ENCODE data around the gene SPIRE1.

DNA sequence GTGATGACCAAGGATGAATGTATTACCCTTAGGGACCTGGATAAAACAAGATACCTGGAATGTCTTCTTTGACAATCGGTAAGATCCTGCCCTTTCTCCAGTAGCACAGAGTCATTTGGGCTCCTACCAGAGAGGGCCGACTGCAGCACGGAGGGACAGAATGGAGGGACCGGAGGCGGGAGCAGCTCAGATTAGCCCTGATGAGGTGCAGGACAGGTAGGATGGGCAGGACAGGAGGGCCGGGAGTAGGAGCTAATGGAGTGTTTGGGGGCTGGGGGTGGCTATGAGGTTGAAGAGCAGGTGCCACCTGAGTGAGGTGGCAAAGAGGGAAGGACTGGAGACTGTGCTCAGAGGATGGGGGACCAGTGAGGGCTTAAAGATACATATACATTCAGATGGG lies 260.1 kb downstream of the SPIRE1 start:
- TF ChIP-seq TCF4 (CRISPR knock-in tag; IDR thresholded peaks at IDR 0.05; ENCODE audit: borderline replicate concordance) (no peak), ZFP3 (CRISPR knock-in tag; IDR thresholded peaks at IDR 0.05) (no peak), GLIS3 (CRISPR knock-in tag; IDR thresholded peaks at IDR 0.05) (no peak), RARB (CRISPR knock-in tag; IDR thresholded peaks at IDR 0.05) (no peak), ARNTL (CRISPR knock-in tag; IDR thresholded peaks at IDR 0.05; ENCODE audit: borderline replicate concordance, low read depth) (no peak), ZNF8 (CRISPR knock-in tag; IDR thresholded peaks at IDR 0.05) (no peak), BACH2 (CRISPR knock-in tag; IDR thresholded peaks at IDR 0.05; ENCODE audit: borderline replicate concordance) (no peak), TOX (CRISPR knock-in tag; IDR thresholded peaks at IDR 0.05; ENCODE audit: borderline replicate concordance) (no peak), ZC3H10 (CRISPR knock-in tag; IDR thresholded peaks at IDR 0.05) (no peak), CSDC2 (CRISPR knock-in tag; IDR thresholded peaks at IDR 0.05) (no peak), ISL1 (CRISPR knock-in tag; IDR thresholded peaks at IDR 0.05) (no peak)
- TF ChIP-seq, protein P1, sequence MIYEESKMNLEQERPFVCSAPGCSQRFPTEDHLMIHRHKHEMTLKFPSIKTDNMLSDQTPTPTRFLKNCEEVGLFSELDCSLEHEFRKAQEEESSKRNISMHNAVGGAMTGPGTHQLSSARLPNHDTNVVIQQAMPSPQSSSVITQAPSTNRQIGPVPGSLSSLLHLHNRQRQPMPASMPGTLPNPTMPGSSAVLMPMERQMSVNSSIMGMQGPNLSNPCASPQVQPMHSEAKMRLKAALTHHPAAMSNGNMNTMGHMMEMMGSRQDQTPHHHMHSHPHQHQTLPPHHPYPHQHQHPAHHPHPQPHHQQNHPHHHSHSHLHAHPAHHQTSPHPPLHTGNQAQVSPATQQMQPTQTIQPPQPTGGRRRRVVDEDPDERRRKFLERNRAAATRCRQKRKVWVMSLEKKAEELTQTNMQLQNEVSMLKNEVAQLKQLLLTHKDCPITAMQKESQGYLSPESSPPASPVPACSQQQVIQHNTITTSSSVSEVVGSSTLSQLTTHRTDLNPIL (CRISPR knock-in tag; IDR thresholded peaks at IDR 0.05; ENCODE audit: low read depth) = no peak
- TF ChIP-seq, protein P2, sequence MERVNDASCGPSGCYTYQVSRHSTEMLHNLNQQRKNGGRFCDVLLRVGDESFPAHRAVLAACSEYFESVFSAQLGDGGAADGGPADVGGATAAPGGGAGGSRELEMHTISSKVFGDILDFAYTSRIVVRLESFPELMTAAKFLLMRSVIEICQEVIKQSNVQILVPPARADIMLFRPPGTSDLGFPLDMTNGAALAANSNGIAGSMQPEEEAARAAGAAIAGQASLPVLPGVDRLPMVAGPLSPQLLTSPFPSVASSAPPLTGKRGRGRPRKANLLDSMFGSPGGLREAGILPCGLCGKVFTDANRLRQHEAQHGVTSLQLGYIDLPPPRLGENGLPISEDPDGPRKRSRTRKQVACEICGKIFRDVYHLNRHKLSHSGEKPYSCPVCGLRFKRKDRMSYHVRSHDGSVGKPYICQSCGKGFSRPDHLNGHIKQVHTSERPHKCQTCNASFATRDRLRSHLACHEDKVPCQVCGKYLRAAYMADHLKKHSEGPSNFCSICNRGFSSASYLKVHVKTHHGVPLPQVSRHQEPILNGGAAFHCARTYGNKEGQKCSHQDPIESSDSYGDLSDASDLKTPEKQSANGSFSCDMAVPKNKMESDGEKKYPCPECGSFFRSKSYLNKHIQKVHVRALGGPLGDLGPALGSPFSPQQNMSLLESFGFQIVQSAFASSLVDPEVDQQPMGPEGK (CRISPR knock-in tag; IDR thresholded peaks at IDR 0.05; ENCODE audit: borderline replicate concordance) = no peak
